ENCODE measurements around the gene MARK3. TPM values are rescaled to one million over a fixed set of nuclear protein-coding genes. Genes with fewer than 3 reads are reported as not detected.

MARK3 gene
- total and polyA plus RNA-seq, 2 of the 4 experiments (the other 2 are of a cell fraction), result 78.5 to 80.5 TPM

DNA sequence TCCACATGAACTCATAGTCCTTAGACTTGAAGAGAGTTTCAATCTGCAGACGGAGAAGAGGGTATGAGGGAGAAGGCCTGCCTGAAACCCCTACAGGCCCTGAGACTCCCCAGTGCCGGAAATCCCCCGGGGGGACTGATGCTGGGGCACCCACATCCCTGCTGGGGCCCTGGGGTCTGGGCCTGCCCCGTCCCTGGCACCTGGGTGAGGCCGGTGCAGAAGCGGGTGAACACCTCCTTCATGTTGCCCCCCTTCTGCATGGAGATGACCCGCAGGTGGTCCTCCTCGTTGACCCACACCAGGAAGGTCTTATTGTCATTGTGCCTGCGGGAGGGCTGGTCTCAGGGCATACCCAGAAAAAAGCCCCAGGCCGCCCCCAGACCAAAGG, 135.0 kb downstream of the MARK3 start:
- Histone ChIP-seq H2BK15ac (ENCODE audit: low read depth, low read length) (no peak overlapping the region), H3K9ac (ENCODE audit: low read depth, low read length) (no peak overlapping the region), H2AK9ac (replicated peaks; ENCODE audit: low read depth, low read length, poor library complexity) (peak overlapping the region; percentile 25), H3K18ac (ENCODE audit: low read depth, low read length) (no peak overlapping the region), H3K9me3 (ENCODE audit: control insufficient read depth, insufficient read depth, low read length) (no peaks in the 10 kb centered on the region), H3K27ac (ENCODE audit: insufficient read depth, low read length) (no peak overlapping the region), H4K20me1 (ENCODE audit: insufficient read depth, low read length) (peaks cover 11% of the 10 kb centered on the region), H3K4ac (ENCODE audit: low read depth, low read length) (no peak overlapping the region), H3K56ac (ENCODE audit: extremely low read depth, insufficient read depth, low read length) (no peak overlapping the region), H3K36me3 (ENCODE audit: control insufficient read depth, insufficient read depth, low read length) (no peaks in the 10 kb centered on the region), H2BK20ac (ENCODE audit: low read depth, low read length) (no peak overlapping the region), H3K23ac (ENCODE audit: low read depth, low read length) (no peak overlapping the region), H2AK5ac (ENCODE audit: low read depth, low read length) (no peak overlapping the region), H3K4me2 (ENCODE audit: low read depth, low read length) (no peak overlapping the region), H2AFZ (replicated peaks; ENCODE audit: low read length, poor library complexity) (no peak overlapping the region), H3K27me3 (ENCODE audit: control insufficient read depth, insufficient read depth, low read length) (peaks cover 15% of the 10 kb centered on the region), H4K5ac (ENCODE audit: low read depth, low read length) (no peak overlapping the region), H3K4me3 (ENCODE audit: insufficient read depth, low read depth, low read length) (no peak overlapping the region), H3K79me1 (ENCODE audit: low read depth in 1 of 2, low read length in 2 of 2) (peaks cover 0 to 5% of the 10 kb centered on the region in 2 experiments; a peak in 1 of 4 replicates), H2BK5ac (ENCODE audit: low read depth, low read length, poor library complexity, severe bottlenecking) (no peak overlapping the region), H4K8ac (ENCODE audit: low read depth in 2 of 2, low read length in 2 of 2) (no peak overlapping the region), H2BK120ac (ENCODE audit: low read depth, low read length) (no peak overlapping the region), H3K14ac (replicated peaks; ENCODE audit: low read depth, low read length) (no peak overlapping the region), H4K91ac (ENCODE audit: insufficient read depth, low read depth, low read length) (no peak overlapping the region), H3K4me1 (ENCODE audit: control insufficient read depth, insufficient read depth, low read length) (peaks cover 18% of the 10 kb centered on the region), H3K9me1 (ENCODE audit: insufficient read depth, low read length) (no peaks in the 10 kb centered on the region)
- dilution Hi-C loops (cut with HindIII; ENCODE audit: low sequenced_read_pairs, unreplicated experiment) (no loop called here), intact Hi-C loops (cut with micrococcal nuclease) (no loop called here), in situ Hi-C loops (cut with MboI; ENCODE audit: low sequenced_read_pairs) (no loop called here)
- POLR2A ChIA-PET (ENCODE audit: unreplicated experiment), result no interaction called here
- ATAC-seq (ENCODE audit: low read depth) (no peak), DNase-seq (no peak)
- TF ChIP-seq MAZ (IDR thresholded peaks at IDR 0.05; ENCODE audit: borderline replicate concordance, low read depth, low read length) (no peak), MXI1 (IDR thresholded peaks at IDR 0.05; ENCODE audit: borderline replicate concordance, low read depth, low read length) (no peak), RCOR1 (IDR thresholded peaks at IDR 0.05; ENCODE audit: insufficient replicate concordance, low read length) (no peak), MAFK (IDR thresholded peaks at IDR 0.05; ENCODE audit: low read depth, low read length) (no peak), NFE2L2 (IDR thresholded peaks at IDR 0.05; ENCODE audit: low read depth, low read length) (no peak), SMC3 (IDR thresholded peaks at IDR 0.05; ENCODE audit: low read depth, low read length) (no peak), RFX5 (IDR thresholded peaks at IDR 0.05; ENCODE audit: low read depth, low read length) (no peak), RAD21 (IDR thresholded peaks at IDR 0.05; ENCODE audit: low read length) (no peak), CHD1 (IDR thresholded peaks at IDR 0.05; ENCODE audit: low read depth, low read length) (no peak), POLR2A (IDR thresholded peaks at IDR 0.05; ENCODE audit: low read depth, low read length) (no peak), FOS (IDR thresholded peaks at IDR 0.05; ENCODE audit: low read depth, low read length) (no peak), CEBPB (IDR thresholded peaks at IDR 0.05; ENCODE audit: low read depth, low read length) (no peak), BHLHE40 (IDR thresholded peaks at IDR 0.05; ENCODE audit: low read depth, low read length) (no peak)
- TF ChIP-seq, protein P1, sequence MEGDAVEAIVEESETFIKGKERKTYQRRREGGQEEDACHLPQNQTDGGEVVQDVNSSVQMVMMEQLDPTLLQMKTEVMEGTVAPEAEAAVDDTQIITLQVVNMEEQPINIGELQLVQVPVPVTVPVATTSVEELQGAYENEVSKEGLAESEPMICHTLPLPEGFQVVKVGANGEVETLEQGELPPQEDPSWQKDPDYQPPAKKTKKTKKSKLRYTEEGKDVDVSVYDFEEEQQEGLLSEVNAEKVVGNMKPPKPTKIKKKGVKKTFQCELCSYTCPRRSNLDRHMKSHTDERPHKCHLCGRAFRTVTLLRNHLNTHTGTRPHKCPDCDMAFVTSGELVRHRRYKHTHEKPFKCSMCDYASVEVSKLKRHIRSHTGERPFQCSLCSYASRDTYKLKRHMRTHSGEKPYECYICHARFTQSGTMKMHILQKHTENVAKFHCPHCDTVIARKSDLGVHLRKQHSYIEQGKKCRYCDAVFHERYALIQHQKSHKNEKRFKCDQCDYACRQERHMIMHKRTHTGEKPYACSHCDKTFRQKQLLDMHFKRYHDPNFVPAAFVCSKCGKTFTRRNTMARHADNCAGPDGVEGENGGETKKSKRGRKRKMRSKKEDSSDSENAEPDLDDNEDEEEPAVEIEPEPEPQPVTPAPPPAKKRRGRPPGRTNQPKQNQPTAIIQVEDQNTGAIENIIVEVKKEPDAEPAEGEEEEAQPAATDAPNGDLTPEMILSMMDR (conservative IDR thresholded peaks at IDR 0.05; ENCODE audit: low read depth, low read length), result no peak
- TF ChIP-seq, protein P2, sequence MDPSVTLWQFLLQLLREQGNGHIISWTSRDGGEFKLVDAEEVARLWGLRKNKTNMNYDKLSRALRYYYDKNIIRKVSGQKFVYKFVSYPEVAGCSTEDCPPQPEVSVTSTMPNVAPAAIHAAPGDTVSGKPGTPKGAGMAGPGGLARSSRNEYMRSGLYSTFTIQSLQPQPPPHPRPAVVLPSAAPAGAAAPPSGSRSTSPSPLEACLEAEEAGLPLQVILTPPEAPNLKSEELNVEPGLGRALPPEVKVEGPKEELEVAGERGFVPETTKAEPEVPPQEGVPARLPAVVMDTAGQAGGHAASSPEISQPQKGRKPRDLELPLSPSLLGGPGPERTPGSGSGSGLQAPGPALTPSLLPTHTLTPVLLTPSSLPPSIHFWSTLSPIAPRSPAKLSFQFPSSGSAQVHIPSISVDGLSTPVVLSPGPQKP (IDR thresholded peaks at IDR 0.05; ENCODE audit: borderline replicate concordance, low read depth, low read length), result no peak
- TF ChIP-seq, protein P3, sequence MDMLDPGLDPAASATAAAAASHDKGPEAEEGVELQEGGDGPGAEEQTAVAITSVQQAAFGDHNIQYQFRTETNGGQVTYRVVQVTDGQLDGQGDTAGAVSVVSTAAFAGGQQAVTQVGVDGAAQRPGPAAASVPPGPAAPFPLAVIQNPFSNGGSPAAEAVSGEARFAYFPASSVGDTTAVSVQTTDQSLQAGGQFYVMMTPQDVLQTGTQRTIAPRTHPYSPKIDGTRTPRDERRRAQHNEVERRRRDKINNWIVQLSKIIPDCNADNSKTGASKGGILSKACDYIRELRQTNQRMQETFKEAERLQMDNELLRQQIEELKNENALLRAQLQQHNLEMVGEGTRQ (IDR thresholded peaks at IDR 0.05; ENCODE audit: low read depth, low read length), result no peak
- no TSS peak for BruUV-seq (replicated peaks)
- CTCF ChIA-PET, result interaction anchor here (0.5 to 0.6 kb wide), 2 partner anchors 20 to 306 kb away, joined by 4 read pairs; no protein-coding TSS in a partner anchor
- 79% methylated on average over 3 of the region's 10 CpGs; no CpG with 5 or more reads in 1 of the 2 experiments for WGBS, 2 experiments (ENCODE audit: extremely low coverage in 2 of 2, insufficient read length in 1 of 2)

Measured in IMR-90 (cell line).